PC-3 (cell line): ENCODE results near the gene ATP6V0E2. TPM values are rescaled to one million over a fixed set of nuclear protein-coding genes. Genes with fewer than 3 reads are reported as not detected.

Experiments used
- ATAC-seq: fragments of 200-7000 bp; cut with Tn5 transposase; 2 replicates; pipeline ENCODE4 v1.9.1; 2020; ENCODE audit warnings: mild to moderate bottlenecking, moderate library complexity
- BruUV-seq: library from RNA; stranded (reverse); fragments of 400-500 nt; replicated peaks from 2 replicates; lab custom pipeline; 2021; lab: Mats Ljungman, UMichigan
- CTCF ChIA-PET: fragments of 300-600 bp; sonication (Branson Sonifier 250); formaldehyde crosslinking; loops from one replicate; lab custom pipeline; 2022; ENCODE audit warnings: antibody characterized with exemption; lab: Charles Lee
- POLR2A ChIA-PET: fragments of 300-600 bp; sonication (Branson Sonifier 250); formaldehyde crosslinking; loops from one replicate; lab custom pipeline; 2022; ENCODE audit warnings: antibody characterized with exemption; ENCODE audit not compliant: unreplicated experiment; lab: Charles Lee
- DNase-seq: peaks from one replicate; pipeline ENCODE4 v3.0.0-alpha.2; 2015
- H2AFZ ChIP-seq: fragments of 300-600 bp; sonication (generic); 2 replicates; pipeline ENCODE4 v1.6.0; 2016; ENCODE audit warnings: antibody characterized with exemption, low read length
- H3F3A ChIP-seq: fragments of 300-600 bp; sonication (generic); one replicate; pipeline ENCODE4 v1.6.0; 2017; ENCODE audit warnings: antibody characterized with exemption, low read length, control low read depth, mild to moderate bottlenecking; ENCODE audit not compliant: unreplicated experiment
- H3K27ac ChIP-seq: fragments of 300-600 bp; sonication (generic); 2 replicates; pipeline ENCODE4 v1.5.1; 2016; ENCODE audit warnings: mild to moderate bottlenecking, low read length
- H3K27me3 ChIP-seq: fragments of 300-600 bp; sonication (generic); 2 replicates; pipeline ENCODE4 v1.6.1; 2016; ENCODE audit warnings: low read length, mixed read lengths
- H3K36me3 ChIP-seq: fragments of 300-600 bp; sonication (generic); 2 replicates; pipeline ENCODE4 v1.6.1; 2016; ENCODE audit warnings: low read depth, mixed run types, low read length, mixed read lengths
- H3K4me1 ChIP-seq: fragments of 300-600 bp; sonication (generic); 2 replicates; pipeline ENCODE4 v1.5.1; 2016; ENCODE audit warnings: low read length; ENCODE audit not compliant: insufficient read depth
- H3K4me2 ChIP-seq: fragments of 300-600 bp; sonication (generic); 2 replicates; pipeline ENCODE4 v1.6.0; 2016; ENCODE audit warnings: low read length
- H3K4me3 ChIP-seq: fragments of 300-600 bp; sonication (generic); 2 replicates; pipeline ENCODE4 v1.5.1; 2016; ENCODE audit warnings: mild to moderate bottlenecking, low read length, mixed read lengths
- H3K79me2 ChIP-seq: fragments of 300-600 bp; sonication (generic); 2 replicates; pipeline ENCODE4 v1.6.1; 2017; ENCODE audit warnings: low read length, mixed read lengths
- H3K9ac ChIP-seq: fragments of 300-600 bp; sonication (generic); 2 replicates; pipeline ENCODE4 v1.6.0; 2016; ENCODE audit warnings: mild to moderate bottlenecking, low read length
- H3K9me2 ChIP-seq: fragments of 300-600 bp; sonication (generic); replicated peaks from 2 replicates; pipeline ENCODE4 v1.6.1; 2016; ENCODE audit warnings: mixed run types, low read length, mixed read lengths
- H3K9me3 ChIP-seq: fragments of 300-600 bp; sonication (generic); 2 replicates; pipeline ENCODE4 v1.6.1; 2016; ENCODE audit warnings: low read length, mixed read lengths
- H4K20me1 ChIP-seq: fragments of 300-600 bp; sonication (generic); 2 replicates; pipeline ENCODE4 v1.6.1; 2016; ENCODE audit warnings: low read length, mixed read lengths
- EZH2 ChIP-seq: fragments of 300-600 bp; sonication (generic); IDR thresholded peaks from one replicate; pipeline ENCODE4 v1.6.1; 2017; ENCODE audit warnings: antibody characterized with exemption, mild to moderate bottlenecking, low read length; ENCODE audit not compliant: unreplicated experiment
- EZH2phosphoT487 ChIP-seq: fragments of 300-600 bp; sonication (generic); IDR thresholded peaks from 2 replicates; pipeline ENCODE4 v1.6.1; 2018; ENCODE audit warnings: mild to moderate bottlenecking, antibody characterized with exemption, low read length, borderline replicate concordance
- intact Hi-C: fragments of 100-400 bp; cut with micrococcal nuclease; formaldehyde crosslinking; loops from 2 replicates; pipeline ENCODE4 v1.9.0; 2023
- total RNA-seq: library from RNA; depleted of rRNA; stranded (reverse); fragments of >200 nt; gene quantifications from 2 replicates; pipeline ENCODE4 v1.2.3, GENCODE V29; 2014
- TF ChIP-seq, protein P1 (sequence below): fragments of 300-600 bp; sonication (generic); conservative IDR thresholded peaks from 2 replicates; pipeline ENCODE4 v1.5.1; 2017; ENCODE audit warnings: antibody characterized with exemption, low read depth, mild to moderate bottlenecking, low read length

Gene ATP6V0E2
- total RNA-seq, 1 experiment from 2014 or later, result 78.2 TPM

DNA sequence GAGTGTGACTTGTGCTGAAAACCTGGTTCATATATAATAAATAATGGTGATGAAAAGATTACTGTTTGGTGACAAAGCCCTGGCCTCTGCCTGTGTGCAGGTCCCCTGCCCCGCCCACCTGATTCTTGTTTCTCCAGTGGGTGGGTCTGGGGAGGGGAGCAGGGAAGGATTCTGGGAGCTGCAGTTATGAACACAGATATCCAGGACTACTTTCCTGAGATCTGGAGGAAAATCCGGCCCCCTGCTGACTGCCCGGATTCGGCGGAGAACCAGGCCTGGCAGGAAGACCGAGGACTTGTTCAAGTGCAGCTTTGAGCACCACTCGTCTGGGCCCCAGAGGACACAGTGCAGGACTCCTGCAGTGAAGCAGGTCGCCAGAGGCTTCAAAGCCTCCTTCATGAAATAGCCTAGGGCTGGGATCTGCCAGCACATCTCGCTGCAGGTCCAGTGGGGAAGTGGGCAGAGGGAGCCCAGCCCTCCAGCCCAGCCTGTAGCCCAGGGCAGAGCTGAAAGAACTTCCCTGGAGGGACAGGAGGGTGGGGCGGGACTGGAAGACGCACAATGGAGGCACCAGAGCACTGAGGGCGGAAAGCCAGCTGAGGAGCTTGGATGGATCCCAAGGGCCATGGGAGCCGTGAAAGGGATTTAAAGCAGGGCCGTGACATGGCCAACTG lies 7.0 kb downstream of the ATP6V0E2 start:
- no peaks in the 10 kb centered on the region for H3F3A ChIP-seq
- no peak overlapping the region for H2AFZ ChIP-seq
- H3K4me2 ChIP-seq, result no peak overlapping the region
- H3K27ac ChIP-seq, result no peak overlapping the region
- no peaks in the 10 kb centered on the region for H3K79me2 ChIP-seq
- DNase-seq, result no peak
- no peaks in the 10 kb centered on the region for H3K9me3 ChIP-seq
- H3K9ac ChIP-seq, result no peak overlapping the region
- ChIA-PET CTCF (no interaction called here), POLR2A (no interaction called here)
- H3K27me3 ChIP-seq, result no peaks in the 10 kb centered on the region
- H3K4me1 ChIP-seq, result no peaks in the 10 kb centered on the region
- H3K9me2 ChIP-seq, result no peaks in the 10 kb centered on the region
- H3K4me3 ChIP-seq, result no peak overlapping the region
- intact Hi-C loops, result loop anchor here (5.0 to 10.0 kb wide), 2 partner anchors 164 to 397 kb away; no protein-coding TSS in a partner anchor
- no peak for ATAC-seq
- BruUV-seq, result no TSS peak
- H3K36me3 ChIP-seq, result no peaks in the 10 kb centered on the region
- H4K20me1 ChIP-seq, result no peaks in the 10 kb centered on the region
- TF ChIP-seq EZH2phosphoT487, result no peak
- TF ChIP-seq EZH2, result no peak
- TF ChIP-seq, protein P1, sequence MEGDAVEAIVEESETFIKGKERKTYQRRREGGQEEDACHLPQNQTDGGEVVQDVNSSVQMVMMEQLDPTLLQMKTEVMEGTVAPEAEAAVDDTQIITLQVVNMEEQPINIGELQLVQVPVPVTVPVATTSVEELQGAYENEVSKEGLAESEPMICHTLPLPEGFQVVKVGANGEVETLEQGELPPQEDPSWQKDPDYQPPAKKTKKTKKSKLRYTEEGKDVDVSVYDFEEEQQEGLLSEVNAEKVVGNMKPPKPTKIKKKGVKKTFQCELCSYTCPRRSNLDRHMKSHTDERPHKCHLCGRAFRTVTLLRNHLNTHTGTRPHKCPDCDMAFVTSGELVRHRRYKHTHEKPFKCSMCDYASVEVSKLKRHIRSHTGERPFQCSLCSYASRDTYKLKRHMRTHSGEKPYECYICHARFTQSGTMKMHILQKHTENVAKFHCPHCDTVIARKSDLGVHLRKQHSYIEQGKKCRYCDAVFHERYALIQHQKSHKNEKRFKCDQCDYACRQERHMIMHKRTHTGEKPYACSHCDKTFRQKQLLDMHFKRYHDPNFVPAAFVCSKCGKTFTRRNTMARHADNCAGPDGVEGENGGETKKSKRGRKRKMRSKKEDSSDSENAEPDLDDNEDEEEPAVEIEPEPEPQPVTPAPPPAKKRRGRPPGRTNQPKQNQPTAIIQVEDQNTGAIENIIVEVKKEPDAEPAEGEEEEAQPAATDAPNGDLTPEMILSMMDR, result no peak

DNA sequence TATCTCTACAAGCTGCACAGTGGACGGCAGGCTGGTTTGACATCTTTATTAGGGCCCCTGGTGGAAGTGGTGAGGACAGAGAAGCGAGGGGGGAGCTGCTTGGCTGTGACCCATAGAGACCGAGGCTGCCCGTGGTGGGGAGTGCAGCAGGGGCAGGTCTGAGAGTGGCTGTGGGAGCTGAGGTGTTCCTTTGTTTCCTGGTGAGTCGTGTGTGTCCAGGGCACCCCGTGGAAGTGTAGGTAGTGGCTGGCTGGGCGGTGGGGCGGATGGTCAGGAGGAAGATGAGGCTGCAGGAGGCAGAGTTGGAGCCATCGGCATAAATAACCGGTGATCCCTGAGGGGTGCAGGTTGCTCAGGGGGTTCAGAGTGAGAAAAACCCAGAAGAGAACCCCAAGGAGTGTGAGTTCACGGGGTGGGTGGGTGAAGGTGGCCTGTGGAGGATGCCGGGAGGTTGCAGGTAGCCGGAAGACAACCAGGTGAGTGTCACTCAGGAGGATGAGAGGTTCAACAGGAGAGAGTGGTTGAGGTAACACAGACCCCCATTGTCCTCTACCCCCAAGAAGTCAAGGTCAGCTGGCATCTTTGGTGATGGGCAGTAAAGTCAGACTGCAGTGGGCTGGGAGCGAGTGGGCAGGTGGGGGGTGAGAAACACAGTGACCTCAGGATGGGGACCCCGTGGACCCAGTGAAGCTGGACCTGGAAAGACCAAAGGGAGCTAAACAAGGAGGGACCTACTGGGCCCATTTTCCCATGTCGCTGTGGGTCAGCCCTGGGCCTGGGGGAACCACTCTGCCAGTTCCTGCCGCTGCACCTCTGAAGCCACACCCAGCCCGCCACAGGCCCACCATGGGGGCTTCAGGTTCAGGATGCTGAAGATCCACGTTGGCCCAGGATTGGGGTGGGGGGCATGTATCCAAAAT lies 7.8 kb downstream of the ATP6V0E2 start:
- H4K20me1 ChIP-seq, result no peaks in the 10 kb centered on the region
- H3K4me2 ChIP-seq, result no peak overlapping the region
- intact Hi-C loops, result loop anchor here (5.0 to 10.0 kb wide), 2 partner anchors 163 to 396 kb away; no protein-coding TSS in a partner anchor
- no peaks in the 10 kb centered on the region for H3K9me3 ChIP-seq
- no peak overlapping the region for H3K4me3 ChIP-seq
- H3F3A ChIP-seq, result no peaks in the 10 kb centered on the region
- no peak for TF ChIP-seq EZH2
- TF ChIP-seq, protein P1, result no peak
- no peak for TF ChIP-seq EZH2phosphoT487
- no peaks in the 10 kb centered on the region for H3K79me2 ChIP-seq
- H3K27ac ChIP-seq, result no peak overlapping the region
- ATAC-seq (no peak), DNase-seq (no peak)
- ChIA-PET CTCF (no interaction called here), POLR2A (no interaction called here)
- no peaks in the 10 kb centered on the region for H3K9me2 ChIP-seq
- no peak overlapping the region for H2AFZ ChIP-seq
- BruUV-seq, result no TSS peak
- no peaks in the 10 kb centered on the region for H3K36me3 ChIP-seq
- H3K4me1 ChIP-seq, result no peaks in the 10 kb centered on the region
- H3K9ac ChIP-seq, result no peak overlapping the region
- H3K27me3 ChIP-seq, result no peaks in the 10 kb centered on the region
